ENCODE data around the gene METAP1.
"Not testable (repeated sequence)": the region's sequence is repeated elsewhere in the genome, so short reads cannot be mapped to it uniquely, and the experiment has no call there.

The METAP1 gene

GRCh38 chr4:99099311-99099710 is 103.8 kb downstream of the METAP1 start:
- no peak for DNase-seq (ENCODE audit: extremely low spot score)
- no peak for TF ChIP-seq CTCF (IDR thresholded peaks at IDR 0.05; ENCODE audit: control extremely low read depth, extremely low read depth, low read depth, missing control alignments)
- ChIA-PET POLR2A (no interaction called here), CTCF (interaction anchor here (0.7 to 2.3 kb wide), 3 partner anchors 29 to 632 kb away, joined by 3 to 5 read pairs (median 3); no protein-coding TSS in a partner anchor)

GRCh38 chr4:99099814-99100213 is 104.3 kb downstream of the METAP1 start:
- CTCF ChIA-PET: interaction anchor here (0.7 to 2.3 kb wide), 4 partner anchors 19 to 632 kb away, joined by 3 to 5 read pairs (median 3); no protein-coding TSS in a partner anchor
- POLR2A ChIA-PET: not testable (repeated sequence)

GRCh38 chr4:99100876-99101275 is 105.4 kb downstream of the METAP1 start:
- POLR2A ChIA-PET: no interaction called here
- no peak for TF ChIP-seq CTCF (IDR thresholded peaks at IDR 0.05; ENCODE audit: control extremely low read depth, extremely low read depth, low read depth, missing control alignments)
- DNase-seq (ENCODE audit: extremely low spot score): no peak

More at GRCh38 chr4:99099814-99100213, 104.3 kb downstream of the METAP1 start:
- not testable (repeated sequence) for DNase-seq (ENCODE audit: extremely low spot score)

GRCh38 chr4:99102634-99103033 is 107.1 kb downstream of the METAP1 start:
- CTCF ChIA-PET: interaction anchor here (0.8 to 1.3 kb wide), 4 partner anchors 9 to 46 kb away, joined by 3 to 4 read pairs (median 3); no protein-coding TSS in a partner anchor
- no peak for TF ChIP-seq CTCF (IDR thresholded peaks at IDR 0.05; ENCODE audit: control extremely low read depth, extremely low read depth, low read depth, missing control alignments)
- DNase-seq (ENCODE audit: extremely low spot score): no peak
- POLR2A ChIA-PET: no interaction called here

More at GRCh38 chr4:99100876-99101275, 105.4 kb downstream of the METAP1 start:
- CTCF ChIA-PET: interaction anchor here (0.7 to 2.3 kb wide), 3 partner anchors 12 to 44 kb away, joined by 3 to 5 read pairs (median 3); no protein-coding TSS in a partner anchor

- TF ChIP-seq CTCF (IDR thresholded peaks at IDR 0.05; ENCODE audit: control extremely low read depth, extremely low read depth, low read depth, missing control alignments): no peak
- CTCF ChIA-PET: interaction anchor here (0.9 to 1.3 kb wide), 3 partner anchors 9 to 47 kb away, joined by 3 to 4 read pairs (median 3); no protein-coding TSS in a partner anchor
- no peak for DNase-seq (ENCODE audit: extremely low spot score)
- POLR2A ChIA-PET: no interaction called here
Observed at GRCh38 chr4:99103166-99103565, 107.6 kb downstream of the METAP1 start.

- no peak for TF ChIP-seq CTCF (IDR thresholded peaks at IDR 0.05; ENCODE audit: control extremely low read depth, extremely low read depth, low read depth, missing control alignments)
- DNase-seq (ENCODE audit: extremely low spot score): no peak
- ChIA-PET CTCF (interaction anchor here (1.3 kb wide), 1 partner anchor 17 kb away, joined by 3 read pairs; no protein-coding TSS in a partner anchor), POLR2A (no interaction called here)
Observed at GRCh38 chr4:99104153-99104552, 108.6 kb downstream of the METAP1 start.

- POLR2A ChIA-PET; DNase-seq (ENCODE audit: extremely low spot score): not testable (repeated sequence)
- CTCF ChIA-PET: interaction anchor here (1.3 kb wide), 1 partner anchor 53 kb away, joined by 4 read pairs; no protein-coding TSS in a partner anchor
Observed at GRCh38 chr4:99109286-99109685, 113.8 kb downstream of the METAP1 start.
